Measurements from ENCODE around the gene VEGFC. TPM values are rescaled to one million over a fixed set of nuclear protein-coding genes. Genes with fewer than 3 reads are reported as not detected.

Gene VEGFC
- total RNA-seq, 2 donors from 2014 or later = 0.60 to 0.95 TPM

- Histone ChIP-seq H3K36me3 (ENCODE audit: control insufficient read depth, insufficient read depth, low read length) (no peaks in the 10 kb centered on the region), H3K4me1 (ENCODE audit: control insufficient read depth, insufficient read depth, low read length) (no peaks in the 10 kb centered on the region), H3K9ac (ENCODE audit: extremely low read depth, low read length, poor library complexity, severe bottlenecking) (no peak overlapping the region), H3K27ac (ENCODE audit: low read depth, low read length) (no peak overlapping the region), H3K27me3 (ENCODE audit: control insufficient read depth, insufficient read depth, low read length, poor library complexity, severe bottlenecking) (no peaks in the 10 kb centered on the region), H3K9me3 (ENCODE audit: control insufficient read depth, low read length) (no peaks in the 10 kb centered on the region), H3K4me3 (ENCODE audit: low read length) (no peak overlapping the region)
- H3K4me3 Mint-ChIP-seq = no peak overlapping the region
- DNase-seq = no peak
- H3K36me3 Mint-ChIP-seq (ENCODE audit: low read depth) = no peaks in the 10 kb centered on the region
- H3K4me1 Mint-ChIP-seq = peaks cover 1% of the 10 kb centered on the region
- TF ChIP-seq CTCF (conservative IDR thresholded peaks at IDR 0.05) = no peak
- no peaks in the 10 kb centered on the region for H3K9me3 Mint-ChIP-seq
- no peaks in the 10 kb centered on the region for H3K27me3 Mint-ChIP-seq (ENCODE audit: insufficient read depth)
- no peak overlapping the region for H3K27ac Mint-ChIP-seq
- 97 to 100% methylated on average over 3 of the region's 3 CpGs for WGBS, 2 experiments (ENCODE audit: insufficient coverage in 1 of 2, insufficient read length in 1 of 2)
These were observed 46.9 kb upstream of the VEGFC start for GRCh38 chr4:176839656-176840055.

GRCh38 chr4:176838601-176839433 is 46.1 kb upstream of the VEGFC start:
- H3K4me1 Mint-ChIP-seq = peaks cover 2% of the 10 kb centered on the region
- 93 to 100% methylated on average over 2 to 7 of the region's 7 CpGs for WGBS, 2 experiments (ENCODE audit: insufficient coverage in 1 of 2, insufficient read length in 1 of 2)
- Histone ChIP-seq H3K27me3 (ENCODE audit: control insufficient read depth, insufficient read depth, low read length, poor library complexity, severe bottlenecking) (no peaks in the 10 kb centered on the region), H3K4me1 (ENCODE audit: control insufficient read depth, insufficient read depth, low read length) (no peaks in the 10 kb centered on the region), H3K27ac (ENCODE audit: low read depth, low read length) (no peak overlapping the region), H3K36me3 (ENCODE audit: control insufficient read depth, insufficient read depth, low read length) (no peaks in the 10 kb centered on the region), H3K9me3 (ENCODE audit: control insufficient read depth, low read length) (no peaks in the 10 kb centered on the region), H3K9ac (ENCODE audit: extremely low read depth, low read length, poor library complexity, severe bottlenecking) (no peak overlapping the region), H3K4me3 (ENCODE audit: low read length) (no peak overlapping the region)
- DNase-seq = no peak
- TF ChIP-seq CTCF (conservative IDR thresholded peaks at IDR 0.05) = no peak
- no peaks in the 10 kb centered on the region for H3K9me3 Mint-ChIP-seq
- no peak overlapping the region for H3K4me3 Mint-ChIP-seq
- no peaks in the 10 kb centered on the region for H3K27me3 Mint-ChIP-seq (ENCODE audit: insufficient read depth)
- no peaks in the 10 kb centered on the region for H3K36me3 Mint-ChIP-seq (ENCODE audit: low read depth)
- no peak overlapping the region for H3K27ac Mint-ChIP-seq

GRCh38 chr4:176837169-176837895 is 44.6 kb upstream of the VEGFC start:
- Mint-ChIP-seq H3K4me3 (no peak overlapping the region), H3K27ac (no peak overlapping the region), H3K36me3 (ENCODE audit: low read depth) (no peaks in the 10 kb centered on the region), H3K9me3 (no peaks in the 10 kb centered on the region), H3K27me3 (ENCODE audit: insufficient read depth) (no peaks in the 10 kb centered on the region), H3K4me1 (peaks cover 7% of the 10 kb centered on the region)
- TF ChIP-seq CTCF (conservative IDR thresholded peaks at IDR 0.05) = no peak
- Histone ChIP-seq H3K4me3 (ENCODE audit: low read length) (no peak overlapping the region), H3K9ac (ENCODE audit: extremely low read depth, low read length, poor library complexity, severe bottlenecking) (no peak overlapping the region), H3K27ac (ENCODE audit: low read depth, low read length) (no peak overlapping the region), H3K27me3 (ENCODE audit: control insufficient read depth, insufficient read depth, low read length, poor library complexity, severe bottlenecking) (no peaks in the 10 kb centered on the region), H3K36me3 (ENCODE audit: control insufficient read depth, insufficient read depth, low read length) (no peaks in the 10 kb centered on the region), H3K9me3 (ENCODE audit: control insufficient read depth, low read length) (no peaks in the 10 kb centered on the region), H3K4me1 (ENCODE audit: control insufficient read depth, insufficient read depth, low read length) (no peaks in the 10 kb centered on the region)
- 91 to 95% methylated on average over 2 to 3 of the region's 4 CpGs for WGBS, 2 experiments (ENCODE audit: insufficient coverage in 1 of 2, insufficient read length in 1 of 2)
- no peak for DNase-seq
